Progenitor cell of endocrine pancreas (in vitro differentiated cells): Measurements from ENCODE around the gene MAGED1. TPM values are rescaled to one million over a fixed set of nuclear protein-coding genes. Genes with fewer than 3 reads are reported as not detected.

Experiments
- DNase-seq: peaks from one replicate; pipeline ENCODE4 v3.0.0; 2021; ENCODE audit warnings: low spot score; ENCODE audit not compliant: unreplicated experiment
- H3K27ac Mint-ChIP-seq: 2 replicates; pipeline ENCODE4 v1.8.0; 2021; ENCODE audit warnings: mild to moderate bottlenecking, moderate library complexity, mixed read lengths
- H3K27me3 Mint-ChIP-seq: 2 replicates; pipeline ENCODE4 v1.8.0; 2021; ENCODE audit warnings: mixed read lengths
- H3K36me3 Mint-ChIP-seq: 2 replicates; pipeline ENCODE4 v1.8.0; 2022; ENCODE audit warnings: mixed read lengths; ENCODE audit not compliant: insufficient read depth
- H3K4me1 Mint-ChIP-seq: 2 replicates; pipeline ENCODE4 v1.8.0; 2021; ENCODE audit warnings: low read depth, mixed read lengths
- H3K4me3 Mint-ChIP-seq: 2 replicates; pipeline ENCODE4 v1.8.0; 2021; ENCODE audit warnings: low read depth, mild to moderate bottlenecking, moderate library complexity, mixed read lengths
- H3K9me3 Mint-ChIP-seq: 2 replicates; pipeline ENCODE4 v1.8.0; 2021; ENCODE audit warnings: low read depth, mixed read lengths
- CTCF ChIP-seq: fragments of 200-600 bp; sonication (generic); IDR thresholded peaks from one replicate; pipeline ENCODE4 v1.5.0; 2021; ENCODE audit warnings: antibody characterized with exemption, mild to moderate bottlenecking; ENCODE audit not compliant: unreplicated experiment
- long read RNA-seq: library from polyadenylated mRNA; unstranded; transcript quantifications from one replicate; pipeline ENCODE4 v2.0.0, GENCODE V29; 2020
- total RNA-seq: library from RNA; stranded (reverse); gene quantifications from 2 replicates; pipeline ENCODE4 v1.2.1, GENCODE V29; 2021

MAGED1 gene
- 230 and 232 TPM in 2 replicates for total RNA-seq
- long read RNA-seq, transcript MAGED1-201 (13 exons, 2,747 nt), result major isoform, 320 of 596 reads
- long read RNA-seq, transcript MAGED1-204 (13 exons, 2,701 nt), result minor isoform, 138 of 596 reads
- long read RNA-seq, partial matches to known transcripts, result 109 of 596 reads
- long read RNA-seq, other reads (novel, unspliced or antisense), result 28 of 596 reads

- DNase-seq, result peak; percentile 84
- Mint-ChIP-seq H3K4me1 (peaks cover 15% of the 10 kb centered on the region), H3K36me3 (peaks cover 14% of the 10 kb centered on the region), H3K4me3 (peak within 1 kb of the TSS; percentile 93), H3K27ac (peak within 1 kb of the TSS; percentile 96), H3K9me3 (peaks cover 12% of the 10 kb centered on the region), H3K27me3 (no peaks in the 10 kb centered on the region)
- no peak for TF ChIP-seq CTCF
These were observed at the start of gene MAGED1 for GRCh38 chrX:51892921-51893745. MAGED1 (plus strand) TSS chrX:51893623; CDS start chrX:51894305, 682 bp downstream.

DNA sequence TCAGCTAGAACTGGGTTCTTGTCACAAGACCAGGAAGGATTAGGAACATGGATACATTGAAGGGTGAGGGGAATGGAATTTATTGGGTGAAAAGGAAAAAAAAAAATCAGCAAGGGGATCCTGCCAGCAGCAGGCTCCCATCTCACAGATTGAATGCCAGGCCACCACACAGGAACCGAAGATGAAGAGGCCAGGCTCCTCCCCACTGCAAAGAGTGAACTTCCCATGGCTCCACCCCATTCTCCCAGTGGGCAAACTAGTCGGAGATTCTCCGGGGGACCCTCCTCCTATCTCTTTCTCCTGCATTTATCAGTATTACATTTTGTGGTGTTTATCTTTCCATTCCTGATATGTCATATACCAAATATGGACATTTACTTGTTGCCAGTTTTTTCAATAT, 46.0 kb upstream of the MAGED1 start:
- no peak for DNase-seq
- H3K9me3 Mint-ChIP-seq, result peaks cover 14% of the 10 kb centered on the region
- H3K27me3 Mint-ChIP-seq, result no peaks in the 10 kb centered on the region

DNA sequence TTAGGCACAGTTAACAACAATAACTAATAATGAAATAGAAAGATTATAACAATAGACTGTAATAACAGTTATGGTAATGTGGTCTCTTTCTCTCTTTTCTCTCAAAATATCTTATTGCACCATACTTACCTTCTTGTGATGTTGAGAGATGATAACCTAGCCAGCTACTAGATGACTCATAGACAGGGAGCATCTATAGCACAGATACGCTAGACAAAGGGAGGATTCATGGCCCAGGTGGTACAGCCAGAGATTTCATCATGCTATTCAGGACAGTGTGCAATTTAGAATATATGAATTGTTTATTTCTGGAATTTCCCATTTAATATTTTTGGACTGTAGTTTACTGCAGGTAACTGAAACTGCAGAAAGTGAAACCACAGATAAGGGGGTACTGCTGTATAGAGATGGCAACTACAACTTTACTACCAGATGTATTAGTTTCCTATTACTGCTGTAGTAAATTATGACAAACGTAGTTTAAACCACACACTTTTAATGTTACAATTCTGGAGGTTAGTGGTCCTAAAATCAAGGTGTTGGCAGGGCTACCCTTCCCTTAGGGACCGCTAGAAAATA, 41.8 kb upstream of the MAGED1 start:
- H3K36me3 Mint-ChIP-seq, result peaks cover 14% of the 10 kb centered on the region
- TF ChIP-seq CTCF, result no peak
- peak overlapping the region; percentile 50 for H3K27ac Mint-ChIP-seq
- no peak overlapping the region for H3K4me3 Mint-ChIP-seq
- no peaks in the 10 kb centered on the region for H3K4me1 Mint-ChIP-seq
- DNase-seq, result no peak
- H3K27me3 Mint-ChIP-seq, result no peaks in the 10 kb centered on the region
- peaks cover 18% of the 10 kb centered on the region for H3K9me3 Mint-ChIP-seq

More for the DNA sequence above, 46.0 kb upstream of the MAGED1 start:
- TF ChIP-seq CTCF, result no peak
- Mint-ChIP-seq H3K27ac (no peak overlapping the region), H3K4me3 (no peak overlapping the region), H3K36me3 (peaks cover 7% of the 10 kb centered on the region), H3K4me1 (no peaks in the 10 kb centered on the region)

DNA sequence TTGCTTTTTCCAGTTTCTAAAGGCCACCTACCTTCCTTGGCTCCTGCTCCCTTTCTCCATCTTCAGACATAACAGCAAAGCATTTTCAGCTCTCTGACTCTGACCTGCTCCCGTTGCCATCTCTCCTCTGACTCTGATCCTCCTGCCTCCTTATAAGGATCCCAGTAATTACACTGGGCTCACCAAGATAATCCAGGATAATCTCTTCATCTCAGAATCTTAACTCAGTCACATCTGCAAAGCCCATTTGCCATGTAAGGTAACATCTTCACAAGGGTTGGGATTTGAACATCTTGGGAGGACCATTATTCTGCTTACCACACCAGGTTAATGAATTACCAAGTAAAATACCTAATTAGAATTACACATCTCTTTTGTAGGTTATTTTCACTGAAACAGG, 41.3 kb upstream of the MAGED1 start:
- H3K27ac Mint-ChIP-seq, result no peak overlapping the region
- H3K36me3 Mint-ChIP-seq, result peaks cover 16% of the 10 kb centered on the region
- DNase-seq, result no peak
- H3K4me3 Mint-ChIP-seq, result no peak overlapping the region
- no peak for TF ChIP-seq CTCF
- H3K27me3 Mint-ChIP-seq, result no peaks in the 10 kb centered on the region
- peaks cover 20% of the 10 kb centered on the region for H3K9me3 Mint-ChIP-seq
- no peaks in the 10 kb centered on the region for H3K4me1 Mint-ChIP-seq

DNA sequence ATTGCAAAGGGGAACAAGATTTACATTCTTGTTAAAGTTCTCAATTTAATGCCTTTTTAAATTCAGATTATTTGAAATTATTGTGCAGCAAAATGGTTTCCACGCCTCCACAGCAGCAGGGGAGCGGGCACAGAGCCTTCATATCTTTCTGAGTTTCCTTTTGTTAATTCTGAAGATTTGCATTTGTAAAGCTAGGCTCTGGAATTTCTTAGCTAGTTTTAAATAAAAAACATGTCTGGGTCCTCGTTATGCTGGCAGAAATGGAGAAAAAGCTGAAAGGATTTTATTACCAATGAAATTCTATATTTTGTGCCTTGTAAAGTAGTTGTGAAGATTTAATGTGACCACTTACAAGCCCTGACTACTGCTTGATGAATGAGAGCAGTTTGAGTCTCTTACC, 40.8 kb upstream of the MAGED1 start:
- H3K36me3 Mint-ChIP-seq, result peaks cover 16% of the 10 kb centered on the region
- H3K9me3 Mint-ChIP-seq, result peaks cover 20% of the 10 kb centered on the region
- no peak overlapping the region for H3K27ac Mint-ChIP-seq
- no peaks in the 10 kb centered on the region for H3K4me1 Mint-ChIP-seq
- no peak for DNase-seq
- TF ChIP-seq CTCF, result no peak
- H3K27me3 Mint-ChIP-seq, result no peaks in the 10 kb centered on the region
- no peak overlapping the region for H3K4me3 Mint-ChIP-seq
